Activated CD4-positive, CD25-positive, alpha-beta regulatory T cell treated with anti-CD3 and anti-CD28 coated beads, Interleukin-2, amount 50 U/mL, for 16 hours (primary cell): ENCODE results near the gene KRT20.
"Not testable (repeated sequence)": the region's sequence is repeated elsewhere in the genome, so short reads cannot be mapped to it uniquely, and the experiment has no call there.

ENCODE experiments used
- DNase-seq: peaks from one replicate; pipeline ENCODE4 v3.0.0-alpha.2; 2020; ENCODE audit warnings: low read depth, low spot score

The KRT20 gene

GRCh38 chr17:40900809-40901356 is 15.8 kb upstream of the KRT20 start:
- DNase-seq: no peak

- DNase-seq: no peak
These were observed 11.9 kb upstream of the KRT20 start for GRCh38 chr17:40896916-40897455.

GRCh38 chr17:40895106-40895730 is 10.2 kb upstream of the KRT20 start:
- no peak for DNase-seq

- no peak for DNase-seq
These were observed 3.2 kb upstream of the KRT20 start for GRCh38 chr17:40888196-40888720.

GRCh38 chr17:40886090-40886489 is 1.0 kb upstream of the KRT20 start:
- no peak for DNase-seq

GRCh38 chr17:40883626-40884334 is 1.3 kb downstream of the KRT20 start:
- DNase-seq: no peak

- no peak for DNase-seq
These were observed 2.0 kb downstream of the KRT20 start for GRCh38 chr17:40883031-40883430.

GRCh38 chr17:40879026-40879425 is 6.0 kb downstream of the KRT20 start:
- no peak for DNase-seq

GRCh38 chr17:40878044-40878443 is 7.0 kb downstream of the KRT20 start:
- no peak for DNase-seq

GRCh38 chr17:40873801-40874200 is 11.2 kb downstream of the KRT20 start:
- DNase-seq: no peak

GRCh38 chr17:40873255-40873654 is 11.8 kb downstream of the KRT20 start:
- no peak for DNase-seq

GRCh38 chr17:40872416-40872815 is 12.6 kb downstream of the KRT20 start:
- DNase-seq: no peak

GRCh38 chr17:40871316-40871715 is 13.7 kb downstream of the KRT20 start:
- DNase-seq: no peak

- DNase-seq: no peak
These were observed 14.9 kb downstream of the KRT20 start for GRCh38 chr17:40870136-40870535.

- no peak for DNase-seq
These were observed 18.2 kb downstream of the KRT20 start, which contains the start of gene KRT12 for GRCh38 chr17:40866838-40867237. Gene KRT12 (minus strand): TSS chr17:40867223. CDS start chr17:40867186, 37 bp downstream.

GRCh38 chr17:40864661-40865390 is 20.2 kb downstream of the KRT20 start:
- DNase-seq: no peak

- DNase-seq: no peak
These were observed 21.9 kb downstream of the KRT20 start for GRCh38 chr17:40862985-40863733.

GRCh38 chr17:40859536-40859935 is 25.5 kb downstream of the KRT20 start:
- DNase-seq: no peak

GRCh38 chr17:40858667-40859066 is 26.4 kb downstream of the KRT20 start:
- not testable (repeated sequence) for DNase-seq

- no peak for DNase-seq
These were observed 27.5 kb downstream of the KRT20 start for GRCh38 chr17:40857535-40857934.

- DNase-seq: no peak
These were observed 30.7 kb downstream of the KRT20 start for GRCh38 chr17:40854175-40854814.
